LNCaP clone FGC (cell line): Measurements from ENCODE around the gene GSPT2.

Source experiments
- DNase-seq: peaks from one replicate; pipeline ENCODE4 v3.0.0-alpha.2; 2011; ENCODE audit warnings: low read depth
- H3K4me3 ChIP-seq: 2 replicates; pipeline ENCODE4 v1.5.1; 2011; ENCODE audit warnings: mild to moderate bottlenecking, low read depth, low read length, control low read depth
- CTCF ChIP-seq: IDR thresholded peaks from 2 replicates; pipeline ENCODE4 v1.5.1; 2012; ENCODE audit warnings: mild to moderate bottlenecking; ENCODE audit not compliant: control insufficient read depth, insufficient read depth; ENCODE audit errors: extremely low read depth

The GSPT2 gene

DNA sequence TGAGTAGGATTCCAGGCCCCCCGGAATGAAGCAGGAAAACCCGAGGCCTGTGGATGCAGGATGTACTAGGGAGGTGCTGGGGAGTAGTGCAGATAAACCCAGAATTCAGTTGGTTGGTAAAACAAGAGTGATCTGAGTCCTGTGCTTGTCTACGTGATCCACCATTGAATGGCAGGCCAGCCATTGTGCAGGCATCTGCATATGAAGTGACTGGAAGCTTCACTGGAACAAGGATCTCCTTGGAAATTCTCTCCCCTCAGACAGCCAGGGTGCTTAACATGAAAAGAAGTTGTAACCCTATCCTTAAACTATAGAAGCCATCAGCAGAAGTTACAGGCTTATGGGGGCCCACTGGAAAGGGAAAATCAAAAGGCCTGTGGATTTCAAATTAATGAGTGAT lies 656 bp upstream of the GSPT2 start:
- peak overlapping the region; percentile 71 for H3K4me3 ChIP-seq
- DNase-seq: no peak
- TF ChIP-seq CTCF: no peak

- H3K4me3 ChIP-seq: no peak overlapping the region
- TF ChIP-seq CTCF: no peak
- DNase-seq: no peak
These were observed 4.4 kb downstream of the GSPT2 start for GRCh38 chrX:51747671-51748070.

GRCh38 chrX:51759055-51759839 lies 16.0 kb downstream of the GSPT2 start:
- DNase-seq: no peak
- TF ChIP-seq CTCF: no peak
- H3K4me3 ChIP-seq: no peak overlapping the region

- DNase-seq: no peak
- no peak overlapping the region for H3K4me3 ChIP-seq
- no peak for TF ChIP-seq CTCF
These were observed 17.4 kb downstream of the GSPT2 start for GRCh38 chrX:51760657-51761056.

DNA sequence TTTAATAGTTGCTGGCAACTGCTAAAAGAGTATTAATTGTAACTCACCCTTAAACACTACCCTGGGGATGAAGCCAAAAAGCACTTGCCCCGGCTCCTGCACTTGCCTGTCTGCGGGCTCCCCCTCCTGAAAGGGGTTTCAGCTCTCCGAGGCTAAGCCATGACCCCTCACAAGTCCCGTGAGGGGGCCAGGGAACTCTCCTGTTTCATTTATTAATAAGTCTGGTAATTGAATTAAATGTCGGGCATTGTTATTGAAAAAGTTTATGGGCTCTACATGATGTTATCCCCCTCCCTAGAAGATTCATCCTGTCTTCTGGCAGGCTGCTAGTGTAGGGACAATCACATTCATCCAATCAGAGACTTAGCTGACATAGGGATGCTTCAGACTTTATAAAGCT lies 23.3 kb downstream of the GSPT2 start:
- no peak for DNase-seq
- no peak for TF ChIP-seq CTCF
- no peak overlapping the region for H3K4me3 ChIP-seq

- no peak for DNase-seq
- TF ChIP-seq CTCF: no peak
- H3K4me3 ChIP-seq: no peak overlapping the region
These were observed 33.6 kb downstream of the GSPT2 start for GRCh38 chrX:51776851-51777250.

DNA sequence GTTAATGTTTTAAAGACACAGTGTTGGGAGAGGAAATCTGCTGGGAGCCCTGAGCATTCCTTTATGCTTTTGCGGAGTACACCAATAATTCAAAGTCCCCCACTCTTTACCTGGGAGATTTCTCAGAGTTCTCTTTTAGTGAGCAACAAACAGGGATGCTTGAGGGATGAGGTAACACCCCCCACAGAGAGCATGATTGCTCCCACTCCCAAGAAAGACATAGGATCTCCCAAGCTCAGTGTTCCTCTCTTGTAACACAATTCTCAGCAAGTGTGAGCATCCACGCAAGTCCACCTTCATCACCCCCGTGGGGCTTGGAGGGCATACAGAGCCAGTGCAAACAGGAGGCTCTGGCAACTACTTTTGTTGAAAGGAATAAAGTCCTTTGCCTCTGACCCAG lies 36.1 kb downstream of the GSPT2 start:
- TF ChIP-seq CTCF: no peak
- no peak for DNase-seq

More for the DNA sequence above, 36.1 kb downstream of the GSPT2 start:
- H3K4me3 ChIP-seq: no peak overlapping the region
